HG03196 (cell line): Measurements from ENCODE around the gene BTBD18.

Source experiments
- ATAC-seq: cut with Tn5 transposase; IDR thresholded peaks from one replicate; pipeline ENCODE4 v1.9.1; 2021; ENCODE audit not compliant: unreplicated experiment

Gene BTBD18

DNA sequence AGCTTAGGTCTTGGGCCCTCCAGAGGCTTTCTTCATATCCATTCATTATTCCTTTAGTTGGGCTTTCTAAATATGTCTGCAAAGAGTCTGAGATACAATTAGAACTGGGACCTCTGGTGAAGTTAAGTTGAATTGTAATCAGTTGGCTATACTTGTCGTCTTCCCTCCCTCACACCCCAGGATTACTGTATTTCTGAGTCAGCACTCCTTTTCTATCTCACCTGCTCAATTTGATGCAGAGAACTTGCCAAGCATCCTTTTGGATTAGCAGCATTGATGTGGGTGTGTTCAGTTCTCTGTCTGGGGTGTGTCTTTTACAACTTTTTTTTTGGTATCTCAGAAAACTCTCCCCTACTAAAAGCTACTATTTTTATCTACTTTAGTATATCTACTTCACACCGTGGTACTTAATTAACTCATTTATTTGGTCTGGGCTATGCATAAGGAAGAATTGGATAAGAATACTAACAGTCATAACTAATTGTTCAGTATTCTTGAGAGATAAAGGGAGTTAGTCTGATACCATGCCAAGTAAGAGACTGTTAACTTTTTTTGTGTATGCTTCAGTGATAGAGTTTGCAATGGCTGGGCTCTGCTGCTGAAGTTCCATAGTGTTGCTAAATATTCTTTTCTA is 25.1 kb upstream of the BTBD18 start:
- ATAC-seq, result no peak

DNA sequence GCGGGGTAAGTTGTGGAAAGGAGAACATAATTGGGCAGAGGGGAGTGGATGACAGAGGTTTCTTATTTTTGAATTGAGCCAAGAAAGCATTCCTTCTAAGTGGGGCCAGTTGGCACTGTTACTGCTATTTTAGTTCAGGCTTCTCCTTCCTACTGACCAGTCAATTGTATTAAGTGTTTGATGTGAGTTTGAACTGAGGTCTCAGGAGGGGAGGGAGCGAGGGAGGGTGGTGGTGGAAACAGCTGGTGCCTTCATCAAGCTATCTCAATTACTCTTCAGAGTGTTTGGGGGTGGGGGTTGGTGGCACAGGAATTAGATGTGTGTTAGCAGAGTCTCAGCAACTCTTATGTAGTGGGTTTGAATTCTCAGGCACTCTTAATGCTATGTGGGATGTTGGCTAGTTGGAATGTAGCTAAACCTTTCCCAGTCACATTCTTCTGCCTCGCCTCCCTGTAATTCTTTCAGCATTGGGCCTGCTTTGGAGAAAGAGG is 24.5 kb upstream of the BTBD18 start:
- ATAC-seq, result no peak

DNA sequence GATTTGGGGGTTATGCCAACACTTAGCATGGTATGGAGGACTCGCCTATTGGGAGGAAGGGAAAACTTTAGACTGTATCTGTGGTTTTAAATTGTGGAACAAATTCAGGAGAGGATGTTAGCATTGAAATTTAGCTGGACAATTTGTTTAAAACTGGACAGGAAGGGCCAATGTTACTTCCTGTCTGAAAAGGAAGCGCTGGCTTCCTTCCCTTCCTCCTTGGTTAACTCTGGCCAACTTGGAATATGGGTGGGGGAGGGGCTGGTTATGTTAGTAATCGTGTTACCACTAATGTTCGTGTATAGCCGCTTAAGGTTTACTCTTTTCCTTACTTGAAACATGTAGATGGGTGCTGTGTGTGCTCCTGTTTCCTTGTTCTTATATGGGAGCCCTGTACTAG is 23.9 kb upstream of the BTBD18 start:
- ATAC-seq, result no peak

DNA sequence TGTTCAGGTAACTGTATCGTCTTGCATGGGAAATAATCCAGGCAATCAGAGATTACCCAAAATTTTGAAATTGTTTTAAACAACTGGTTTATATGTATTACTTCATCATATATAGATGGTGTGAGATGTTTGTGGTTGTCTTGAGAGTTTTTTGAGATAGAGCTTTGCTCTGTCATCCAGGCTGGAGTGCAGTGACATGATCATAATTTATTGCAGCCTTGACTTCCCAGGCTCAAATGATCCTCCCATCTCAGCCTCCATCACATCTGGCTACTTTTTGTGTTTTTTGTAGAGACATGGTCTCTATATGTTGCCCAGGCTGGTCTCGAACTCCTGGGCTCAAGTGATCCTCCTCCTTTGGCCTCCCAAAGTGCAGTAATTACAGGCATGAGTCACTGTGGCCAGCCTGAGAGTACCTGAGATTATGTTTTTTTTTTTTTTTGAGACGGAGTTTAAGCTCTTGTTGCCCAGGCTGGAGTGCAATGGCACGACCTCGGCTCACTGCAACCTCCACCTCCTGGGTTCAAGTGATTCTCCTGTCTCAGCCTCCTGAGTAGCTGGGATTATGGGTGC is 21.5 kb upstream of the BTBD18 start:
- no peak for ATAC-seq

DNA sequence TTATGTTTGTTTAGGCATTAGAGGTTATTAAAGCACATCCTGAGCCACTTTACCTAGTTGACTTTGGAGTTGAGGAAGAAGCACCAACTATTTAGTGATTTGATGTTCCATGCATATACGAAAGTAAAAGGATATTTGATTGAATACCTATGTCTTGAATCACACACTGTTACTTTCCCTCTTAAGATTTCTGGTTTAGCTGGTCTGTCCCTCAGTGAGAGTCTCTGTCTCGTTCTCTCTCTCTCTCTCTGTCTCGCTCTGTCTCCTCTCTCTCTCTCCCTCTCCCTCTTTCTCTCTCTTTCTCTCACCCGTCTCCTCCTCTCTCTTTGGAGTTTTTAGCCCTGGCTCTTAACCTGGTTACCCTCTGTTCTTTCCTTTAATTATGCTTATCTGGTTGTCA is 20.9 kb upstream of the BTBD18 start:
- no peak for ATAC-seq

DNA sequence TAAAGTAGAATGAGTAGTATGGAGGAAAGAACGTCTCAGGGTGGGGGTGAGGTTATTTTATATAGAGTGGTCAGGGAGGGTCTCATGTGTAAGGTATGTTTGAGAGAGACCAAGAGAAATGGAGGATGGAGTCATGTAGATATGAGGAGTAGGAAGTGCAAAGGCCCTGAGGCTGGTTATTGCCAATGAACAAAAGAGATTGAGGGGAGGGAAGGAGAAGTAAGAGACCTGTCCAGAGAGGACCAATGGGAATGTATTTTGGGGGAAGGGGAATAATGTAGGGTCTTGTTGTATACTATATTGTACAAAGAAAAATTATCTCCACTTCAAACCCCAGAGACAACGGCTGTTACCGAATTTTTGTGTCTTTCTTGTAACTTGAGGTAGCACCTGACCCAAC is 19.7 kb upstream of the BTBD18 start:
- ATAC-seq, result no peak

DNA sequence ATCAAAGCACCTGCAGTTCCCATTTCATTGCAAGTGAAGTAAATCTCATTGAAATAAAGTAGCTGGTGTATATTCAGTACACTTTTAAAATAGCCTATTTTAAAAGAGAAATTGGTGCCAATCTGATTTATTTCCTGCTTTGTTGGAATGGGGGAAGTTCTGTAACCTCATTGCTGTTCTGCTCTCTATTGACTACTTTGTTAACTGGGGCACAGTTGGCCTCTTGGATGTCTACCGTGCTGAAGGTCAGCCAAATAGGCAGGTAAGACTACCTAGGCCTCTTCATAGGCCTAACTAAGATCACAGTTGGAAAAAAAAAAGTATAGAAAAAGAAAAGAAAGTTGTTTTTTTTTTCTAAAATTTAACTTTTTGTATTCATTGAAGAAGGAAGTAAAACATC is 19.2 kb upstream of the BTBD18 start:
- ATAC-seq, result no peak

DNA sequence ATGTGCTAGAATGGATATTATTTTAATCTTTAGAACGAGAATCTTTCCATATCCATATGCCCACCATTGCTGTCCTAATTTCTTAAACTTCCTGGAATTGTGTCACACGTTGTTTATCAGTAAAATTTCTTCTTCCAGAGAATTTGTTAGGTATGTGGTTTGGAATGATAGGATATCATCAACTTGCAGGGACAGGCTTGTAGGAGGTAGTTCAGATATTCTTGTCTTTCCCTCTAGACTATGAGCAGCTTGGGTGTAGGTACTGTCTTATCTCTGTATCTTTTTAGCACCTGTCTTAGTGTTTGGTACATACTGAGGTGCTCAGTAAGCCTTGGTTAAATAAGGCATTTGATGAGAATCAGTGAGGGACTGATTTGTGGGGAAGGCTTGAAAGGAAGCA is 13.4 kb upstream of the BTBD18 start:
- no peak for ATAC-seq

DNA sequence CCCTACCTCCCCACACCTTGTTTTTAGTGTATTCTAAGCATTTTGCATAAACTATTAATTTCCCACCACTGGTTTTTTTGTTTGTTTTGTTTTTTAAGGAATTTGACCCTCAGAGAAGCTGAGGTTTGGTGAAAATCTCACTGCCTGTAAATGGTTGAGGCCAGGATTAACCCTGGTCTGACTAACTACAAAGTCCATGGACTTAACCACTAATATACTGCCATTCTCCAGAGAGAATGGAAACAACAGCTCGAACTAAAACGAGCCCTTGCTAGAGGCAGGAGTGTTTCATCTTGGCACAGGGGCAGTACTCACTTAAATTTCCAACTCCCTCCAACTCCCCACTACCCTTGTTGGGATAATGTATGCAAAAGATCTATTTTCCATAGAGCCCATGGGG is 12.9 kb upstream of the BTBD18 start:
- ATAC-seq, result no peak

DNA sequence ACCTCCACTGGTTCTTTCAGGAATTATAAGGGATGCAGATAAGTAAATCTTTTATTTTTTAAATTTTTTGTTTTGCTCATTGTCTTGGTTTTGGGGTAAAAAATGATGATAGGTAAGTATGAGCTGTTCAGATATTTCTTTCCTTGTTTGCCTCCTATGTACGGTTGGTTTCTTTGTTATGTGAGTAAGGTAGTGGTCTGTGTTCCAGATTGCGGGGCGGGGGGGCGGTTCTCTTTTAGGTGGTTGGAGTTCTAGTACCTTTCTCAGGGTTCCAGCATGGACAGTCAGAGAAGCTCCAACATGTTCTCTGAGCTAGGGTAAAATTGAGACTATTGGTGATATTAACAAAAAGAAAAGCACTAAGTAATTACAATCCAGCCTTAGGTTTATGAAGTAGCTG is 12.4 kb upstream of the BTBD18 start:
- no peak for ATAC-seq

DNA sequence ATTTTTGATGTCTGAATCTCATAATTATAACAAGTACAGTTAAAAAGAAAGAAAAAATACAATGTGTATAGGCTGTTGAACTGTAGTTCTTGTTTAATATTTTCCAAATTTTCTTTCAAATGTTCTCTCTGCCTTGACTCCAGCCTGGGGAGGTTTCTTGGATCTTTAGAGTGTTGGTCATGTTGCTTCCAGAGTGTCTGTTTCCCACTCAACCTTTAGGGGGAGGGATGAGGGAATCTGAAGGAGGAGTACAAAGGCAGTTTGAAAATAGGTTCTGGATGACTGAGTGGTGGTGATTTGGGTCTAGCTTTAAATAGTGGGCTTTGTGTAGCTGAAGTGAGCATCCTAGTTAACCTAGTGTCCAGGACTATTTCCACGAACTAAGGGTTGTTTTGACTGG is 11.9 kb upstream of the BTBD18 start:
- ATAC-seq, result no peak

DNA sequence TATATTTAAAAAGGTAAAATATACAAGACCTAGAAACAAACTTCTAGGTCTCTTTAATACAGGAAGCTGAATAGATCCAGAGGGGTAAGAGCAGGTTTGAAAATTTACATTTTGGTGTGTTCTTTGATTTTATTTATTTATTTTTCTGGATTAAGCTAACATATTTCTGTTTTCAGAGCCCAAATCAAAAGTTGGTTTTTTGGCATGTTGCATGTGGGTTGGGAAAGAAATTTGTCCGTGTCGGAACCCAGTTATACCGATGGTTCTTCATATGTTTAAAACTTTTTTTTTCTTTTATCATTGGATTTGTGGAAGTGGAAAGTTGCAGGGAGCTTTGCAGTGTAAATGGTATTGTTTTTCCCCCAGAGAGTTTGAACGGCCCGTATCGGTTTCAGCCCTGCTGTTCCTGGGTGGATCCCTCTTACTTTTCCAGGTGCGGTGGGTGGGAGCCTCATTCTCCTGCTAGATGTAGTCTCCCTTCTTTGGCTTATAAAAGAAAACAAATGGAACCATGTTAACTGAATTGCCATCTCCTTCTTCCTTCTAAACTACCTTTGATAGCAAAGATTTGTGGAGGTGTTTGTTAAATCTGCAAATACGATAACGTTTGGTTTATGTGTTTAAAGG is 10.7 kb upstream of the BTBD18 start:
- no peak for ATAC-seq

DNA sequence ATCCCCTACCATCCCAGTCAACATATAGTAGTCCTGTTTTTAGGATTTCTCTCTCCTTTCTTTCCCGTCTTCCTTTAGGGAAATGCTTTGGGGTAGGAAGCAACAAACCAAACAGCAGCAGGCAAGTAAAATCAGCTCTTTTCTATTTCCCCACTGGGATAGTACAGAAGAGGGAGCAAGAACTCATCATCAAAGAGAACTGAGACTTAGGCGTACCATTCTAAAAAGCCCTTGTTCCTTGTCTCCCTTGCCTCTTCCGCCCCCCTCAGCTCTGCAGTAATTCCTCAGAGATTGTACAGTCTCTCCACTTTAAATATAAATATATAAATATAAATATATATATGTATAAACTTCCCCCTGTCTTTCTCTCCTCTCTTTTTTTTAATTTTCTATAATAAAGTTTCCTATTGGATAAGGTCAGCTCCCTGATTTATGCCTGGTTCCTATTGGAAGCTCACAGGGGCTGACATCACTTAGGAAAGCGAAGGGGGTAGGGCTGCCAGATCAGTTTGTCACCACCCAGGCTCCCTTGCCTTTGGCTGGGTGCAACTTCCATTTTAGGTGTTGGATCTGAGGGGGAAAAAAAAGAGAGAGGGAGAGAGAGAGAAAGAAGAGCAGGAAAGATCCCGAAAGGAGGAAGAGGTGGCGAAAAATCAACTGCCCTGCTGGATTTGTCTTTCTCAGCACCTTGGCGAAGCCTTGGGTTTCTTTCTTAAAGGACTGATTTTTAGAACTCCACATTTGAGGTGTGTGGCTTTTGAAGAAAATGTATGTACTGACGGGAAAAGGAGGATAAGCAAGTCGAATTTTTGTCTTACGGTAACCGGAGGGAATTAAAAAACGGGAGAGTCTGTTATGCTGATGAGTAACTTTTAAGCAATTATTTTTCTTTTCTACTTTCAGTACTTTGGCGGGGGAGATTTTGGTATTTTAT is 9.9 kb upstream of the BTBD18 start, which contains the start of gene CTNND1:
Gene CTNND1 (plus strand): TSS at position 502 of the 934 bp plus-strand sequence. CDS start 29,677 bp downstream, outside the sequence.
- peak; percentile 94 for ATAC-seq

DNA sequence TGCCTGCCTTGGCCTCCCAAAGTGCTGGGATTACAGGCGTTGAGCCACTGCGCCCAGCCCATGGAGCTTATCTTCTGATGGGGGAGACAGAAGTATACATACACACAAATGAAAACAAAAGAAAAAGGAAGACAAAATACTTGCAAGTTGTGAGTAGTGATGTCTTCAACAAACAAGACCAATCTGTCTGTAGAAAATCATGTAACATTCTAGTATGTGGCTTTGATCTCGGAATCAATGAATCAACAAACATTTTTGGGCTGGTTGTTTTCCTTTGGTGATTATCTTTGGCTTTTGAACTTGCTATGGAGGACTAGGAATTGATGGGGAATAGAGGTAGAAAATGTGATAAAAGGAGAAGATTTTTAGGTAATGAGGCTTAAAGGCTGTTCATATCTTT is 6.6 kb upstream of the BTBD18 start:
- ATAC-seq, result no peak

DNA sequence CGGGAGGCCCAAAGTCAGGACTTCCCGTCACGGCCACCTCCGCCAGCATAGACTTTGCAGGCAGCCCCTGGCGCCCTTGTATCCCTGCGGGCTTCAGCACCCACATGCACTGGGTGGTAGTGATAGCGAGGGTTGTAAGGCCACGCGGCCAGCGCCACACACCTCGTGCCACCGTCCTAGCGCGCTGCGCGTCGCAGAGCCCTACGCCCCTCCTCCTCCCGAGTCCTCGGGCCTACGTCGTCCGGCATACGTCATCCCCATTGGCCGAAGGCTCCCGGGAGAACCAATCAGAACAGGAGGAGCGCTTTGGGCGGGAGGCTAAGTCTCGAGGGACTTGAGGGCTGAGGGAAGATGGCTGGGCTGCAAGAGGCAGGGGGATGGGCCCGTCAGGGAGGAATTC is 1.3 kb upstream of the BTBD18 start:
- ATAC-seq, result no peak

DNA sequence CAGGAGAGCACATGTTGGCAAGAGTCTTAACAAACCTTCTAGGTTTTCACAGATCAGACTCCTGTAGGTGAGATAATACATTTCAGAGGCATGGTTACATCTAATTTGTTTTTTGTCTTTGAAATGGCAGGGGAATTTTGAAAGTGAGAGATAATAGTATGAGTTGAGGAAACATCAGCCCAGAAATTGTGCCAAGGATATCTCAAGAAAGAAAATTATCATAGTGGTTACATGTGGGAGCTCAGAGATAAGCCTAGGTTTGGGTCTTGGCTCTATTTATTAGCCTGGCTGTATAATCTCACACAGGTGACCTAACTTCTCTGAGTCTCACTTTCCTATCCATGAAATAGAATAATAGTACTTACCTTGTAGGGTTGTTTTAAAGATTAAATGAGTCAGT is 443 bp downstream of the BTBD18 start:
- ATAC-seq, result no peak

DNA sequence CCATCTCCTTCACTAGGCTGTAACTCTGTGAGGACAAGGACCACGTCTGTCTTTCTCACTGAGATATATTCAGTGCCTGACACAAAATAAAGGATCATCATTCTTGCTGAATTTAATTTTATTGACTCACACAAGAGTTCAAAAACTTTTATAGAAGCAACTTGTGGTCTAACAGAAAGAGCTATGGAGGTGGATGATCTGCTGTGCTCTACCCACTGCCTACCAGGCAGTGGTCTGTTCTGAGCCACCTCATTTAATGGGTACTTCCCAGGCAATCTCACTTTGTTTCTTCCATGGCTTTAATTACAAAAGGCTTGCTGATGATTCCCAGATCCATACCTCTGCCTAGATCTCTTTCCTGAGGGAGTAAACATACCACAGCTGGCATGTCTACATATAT is 4.7 kb downstream of the BTBD18 start:
- ATAC-seq, result no peak

DNA sequence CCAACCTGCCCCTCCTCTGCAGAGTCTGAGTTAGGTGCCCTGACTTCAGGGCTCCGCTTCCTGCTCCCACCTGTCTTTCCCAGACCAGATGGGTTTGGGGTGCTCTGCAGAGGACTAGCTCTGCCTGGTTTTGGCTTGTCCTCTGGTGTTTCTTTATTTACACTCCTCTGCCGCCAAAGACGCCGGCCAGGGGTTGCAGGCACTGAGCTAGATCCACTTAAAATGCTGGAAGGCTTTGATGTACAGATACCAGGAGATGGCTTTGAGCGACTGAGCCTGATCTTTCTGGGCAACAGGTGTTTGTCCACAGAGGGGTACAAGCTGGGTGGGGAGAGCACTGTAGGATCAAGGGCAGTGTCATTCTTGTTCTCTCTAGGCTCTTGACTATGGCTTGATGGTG is 6.4 kb downstream of the BTBD18 start:
- no peak for ATAC-seq

DNA sequence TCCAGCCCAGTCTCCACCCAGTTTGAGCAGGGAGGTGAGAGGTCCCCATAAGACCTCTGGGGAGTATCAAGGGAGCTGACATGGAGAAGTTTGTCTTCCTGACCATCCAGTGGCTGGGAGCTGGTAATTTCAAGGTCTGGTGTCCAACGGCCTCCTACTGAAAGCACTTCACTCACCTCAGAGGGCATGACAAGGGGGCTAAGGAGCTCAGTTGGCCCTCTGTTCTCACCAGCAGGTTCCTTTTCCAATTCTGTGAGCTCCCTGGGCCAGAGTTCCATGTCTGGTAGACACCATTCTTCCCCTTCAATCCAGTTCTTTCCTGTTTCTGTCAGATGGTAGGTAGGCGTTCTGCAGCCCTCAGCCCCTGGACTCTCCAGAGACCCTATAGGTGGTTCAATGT is 7.3 kb downstream of the BTBD18 start:
- no peak for ATAC-seq

DNA sequence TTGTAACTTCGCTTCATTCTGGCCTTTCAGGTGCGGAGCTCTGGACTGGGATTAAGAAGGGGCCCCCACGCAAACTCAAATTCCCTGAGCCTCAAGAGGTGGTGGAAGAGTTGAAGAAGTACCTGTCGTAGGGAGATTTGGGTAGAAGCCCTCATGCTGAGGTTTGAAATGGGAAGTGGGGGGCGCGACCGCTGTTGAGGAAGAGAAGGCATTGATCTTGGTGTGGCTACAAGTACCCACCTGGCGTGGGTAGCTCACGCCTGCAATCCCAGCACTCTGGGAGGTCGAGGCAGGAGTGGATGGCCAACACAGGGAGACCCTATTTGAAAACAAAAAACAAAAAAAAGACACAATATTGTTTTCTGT is 9.5 kb downstream of the BTBD18 start:
- ATAC-seq, result no peak
